ENCODE measurements around the gene GHR. TPM values are rescaled to one million over a fixed set of nuclear protein-coding genes. Genes with fewer than 3 reads are reported as not detected.
"Not testable (repeated sequence)": the region's sequence is repeated elsewhere in the genome, so short reads cannot be mapped to it uniquely, and the experiment has no call there.

Gene GHR
- total RNA-seq, 1 donor from 2014 or later, result 6.4 TPM

DNA sequence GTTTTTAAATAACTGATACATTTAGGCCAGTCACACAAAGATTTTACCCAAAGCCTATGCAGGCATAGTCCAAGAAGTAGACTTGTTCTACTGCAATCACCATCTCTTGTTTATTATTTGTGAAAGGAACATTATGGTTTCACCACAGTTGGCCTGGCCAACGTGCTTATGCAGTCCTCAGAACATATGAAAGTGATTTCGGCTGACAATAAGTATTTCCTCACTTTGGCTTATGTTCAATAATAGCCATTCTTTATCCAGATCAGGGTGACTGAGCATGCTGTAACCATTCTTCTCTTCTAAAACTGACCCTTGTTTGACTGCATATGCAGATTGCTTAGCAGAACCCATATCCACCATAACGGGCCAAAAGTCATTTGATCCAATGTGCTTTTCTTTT, 256.8 kb downstream of the GHR start:
- Histone ChIP-seq H3K9me3 (peaks cover 0 to 7% of the 10 kb centered on the region in 2 donors), H3K4me1 (no peaks in the 10 kb centered on the region), H3K27ac (no peak overlapping the region), H3K27me3 (no peaks in the 10 kb centered on the region), H3K36me3 (no peaks in the 10 kb centered on the region), H3K4me3 (no peak overlapping the region)
- no peak for DNase-seq (ENCODE audit: low spot score in 2 of 2)
- intact Hi-C loops (cut with DNase I), result no loop called here
- TF ChIP-seq, protein P1, sequence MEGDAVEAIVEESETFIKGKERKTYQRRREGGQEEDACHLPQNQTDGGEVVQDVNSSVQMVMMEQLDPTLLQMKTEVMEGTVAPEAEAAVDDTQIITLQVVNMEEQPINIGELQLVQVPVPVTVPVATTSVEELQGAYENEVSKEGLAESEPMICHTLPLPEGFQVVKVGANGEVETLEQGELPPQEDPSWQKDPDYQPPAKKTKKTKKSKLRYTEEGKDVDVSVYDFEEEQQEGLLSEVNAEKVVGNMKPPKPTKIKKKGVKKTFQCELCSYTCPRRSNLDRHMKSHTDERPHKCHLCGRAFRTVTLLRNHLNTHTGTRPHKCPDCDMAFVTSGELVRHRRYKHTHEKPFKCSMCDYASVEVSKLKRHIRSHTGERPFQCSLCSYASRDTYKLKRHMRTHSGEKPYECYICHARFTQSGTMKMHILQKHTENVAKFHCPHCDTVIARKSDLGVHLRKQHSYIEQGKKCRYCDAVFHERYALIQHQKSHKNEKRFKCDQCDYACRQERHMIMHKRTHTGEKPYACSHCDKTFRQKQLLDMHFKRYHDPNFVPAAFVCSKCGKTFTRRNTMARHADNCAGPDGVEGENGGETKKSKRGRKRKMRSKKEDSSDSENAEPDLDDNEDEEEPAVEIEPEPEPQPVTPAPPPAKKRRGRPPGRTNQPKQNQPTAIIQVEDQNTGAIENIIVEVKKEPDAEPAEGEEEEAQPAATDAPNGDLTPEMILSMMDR (IDR thresholded peaks at IDR 0.05), result no peak

DNA sequence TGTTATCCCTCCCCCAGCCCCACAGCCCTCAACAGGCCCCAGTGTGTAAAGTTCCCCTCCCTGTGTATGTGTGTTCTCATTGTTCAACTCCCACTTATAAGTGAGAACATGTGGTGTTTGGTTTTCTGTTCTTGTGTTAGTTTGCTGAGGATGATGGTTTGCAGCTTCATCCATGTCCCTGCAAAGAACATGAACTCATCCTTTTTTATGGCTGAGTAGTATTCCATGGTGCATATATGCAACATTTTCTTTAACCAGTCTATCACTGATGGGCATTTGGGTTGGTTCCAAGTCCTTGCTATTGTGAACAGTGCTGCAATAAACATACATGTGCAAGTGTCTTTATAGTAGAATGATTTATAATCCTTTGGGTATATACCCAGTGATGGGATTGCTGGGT, 261.8 kb downstream of the GHR start:
- H3K4me1 ChIP-seq; H3K4me3 ChIP-seq; intact Hi-C loops (cut with DNase I); H3K27me3 ChIP-seq; H3K27ac ChIP-seq; DNase-seq (ENCODE audit: low spot score in 2 of 2); H3K36me3 ChIP-seq: not testable (repeated sequence)
- peaks cover 0 to 17% of the 10 kb centered on the region in 2 donors for H3K9me3 ChIP-seq

DNA sequence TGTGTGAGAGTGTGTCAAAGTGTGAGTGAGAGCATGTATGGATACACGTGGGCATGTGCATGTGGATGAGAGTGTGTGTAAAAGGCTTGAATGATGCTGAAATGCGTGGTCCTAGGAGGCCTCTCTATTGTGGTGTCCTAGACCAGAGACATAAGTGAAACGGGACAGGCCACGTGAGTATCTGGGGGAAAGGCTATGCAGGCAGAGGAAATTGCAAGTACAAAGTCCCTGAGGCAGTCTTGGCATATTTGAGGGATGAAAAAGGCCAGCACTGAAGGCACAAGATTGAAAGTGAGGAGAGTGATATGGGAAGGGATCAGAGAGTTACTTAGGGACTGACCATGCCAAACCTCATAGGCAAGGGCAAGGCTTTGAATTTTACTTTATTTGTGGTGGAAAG, 266.2 kb downstream of the GHR start:
- intact Hi-C loops (cut with DNase I), result no loop called here
- no peak for DNase-seq (ENCODE audit: low spot score in 2 of 2)
- Histone ChIP-seq H3K9me3 (peaks cover 0 to 11% of the 10 kb centered on the region in 2 donors), H3K27ac (no peak overlapping the region), H3K4me3 (no peak overlapping the region), H3K4me1 (no peaks in the 10 kb centered on the region), H3K36me3 (no peaks in the 10 kb centered on the region), H3K27me3 (no peaks in the 10 kb centered on the region)
- TF ChIP-seq, protein P1 (IDR thresholded peaks at IDR 0.05), result no peak

DNA sequence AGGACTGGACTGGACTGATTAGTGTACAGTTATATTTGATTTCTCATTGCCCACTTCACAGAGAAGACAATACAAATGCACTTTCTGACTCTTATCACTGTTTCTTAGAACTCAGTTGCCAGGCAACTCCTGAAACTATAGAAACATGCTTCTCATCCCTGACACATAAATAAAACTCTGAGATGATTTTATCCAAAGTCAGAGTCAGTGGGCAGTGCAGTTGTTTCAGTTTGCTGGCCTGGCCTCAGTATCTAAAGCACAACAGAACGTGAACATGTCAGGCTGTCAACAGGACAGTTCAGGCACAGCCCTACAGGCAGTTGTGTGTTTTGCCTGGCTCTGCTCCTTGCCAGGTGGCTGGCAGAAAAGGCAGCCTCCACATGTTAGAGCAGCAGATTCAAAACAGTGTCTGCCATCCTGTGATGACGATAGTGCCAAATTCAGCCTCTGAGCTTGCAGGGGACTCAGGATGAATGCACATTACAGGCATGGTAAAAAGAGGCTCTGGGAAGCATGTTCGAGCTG, 268.2 kb downstream of the GHR start:
- no peaks in the 10 kb centered on the region for H3K36me3 ChIP-seq
- TF ChIP-seq, protein P1 (IDR thresholded peaks at IDR 0.05), result no peak
- H3K27me3 ChIP-seq, result no peaks in the 10 kb centered on the region
- H3K4me1 ChIP-seq, result no peaks in the 10 kb centered on the region
- H3K4me3 ChIP-seq, result no peak overlapping the region
- H3K9me3 ChIP-seq, result peaks cover 0 to under 1% of the 10 kb centered on the region in 2 donors
- intact Hi-C loops (cut with DNase I), result no loop called here
- no peak for DNase-seq (ENCODE audit: low spot score in 2 of 2)
- no peak overlapping the region for H3K27ac ChIP-seq

DNA sequence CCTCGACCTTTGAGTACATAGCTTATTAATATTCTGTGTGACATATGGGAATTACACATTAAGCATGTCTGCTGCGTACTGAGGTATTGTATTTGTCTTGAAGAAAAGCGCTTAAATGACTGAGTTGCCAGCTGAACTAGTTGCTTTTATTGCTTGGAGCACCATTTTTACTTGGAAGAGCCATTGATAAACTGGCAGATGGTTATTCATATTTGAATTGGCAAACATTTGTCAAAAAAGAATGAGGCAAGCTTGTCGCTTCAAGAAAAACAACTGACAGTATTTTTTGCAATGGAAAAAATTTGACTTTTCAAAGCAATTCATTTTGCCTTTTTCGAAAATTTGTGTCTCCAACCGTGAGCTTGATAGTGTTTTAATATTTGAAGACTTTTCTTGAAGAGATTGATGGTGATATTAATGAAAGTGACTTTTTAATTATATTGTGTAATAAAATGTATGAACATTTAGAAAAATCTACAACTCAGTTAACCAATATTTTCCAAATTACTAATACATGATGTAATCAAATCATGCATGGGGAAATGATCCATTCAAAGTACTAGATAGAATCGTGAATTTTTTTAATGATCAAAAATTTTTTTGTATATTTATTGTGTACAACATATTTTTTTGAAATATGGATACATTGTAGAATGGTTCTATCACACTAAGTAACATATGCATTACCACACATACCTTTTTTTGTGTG, 278.3 kb downstream of the GHR start:
- intact Hi-C loops (cut with DNase I), result no loop called here
- no peak overlapping the region for H3K4me3 ChIP-seq
- H3K4me1 ChIP-seq, result no peaks in the 10 kb centered on the region
- H3K27ac ChIP-seq, result no peak overlapping the region
- H3K36me3 ChIP-seq, result peaks cover 0 to 10% of the 10 kb centered on the region in 2 donors
- no peak for DNase-seq (ENCODE audit: low spot score in 2 of 2)
- no peaks in the 10 kb centered on the region for H3K27me3 ChIP-seq
- TF ChIP-seq, protein P1 (IDR thresholded peaks at IDR 0.05), result no peak
- peaks cover 5 to 28% of the 10 kb centered on the region in 2 donors for H3K9me3 ChIP-seq

DNA sequence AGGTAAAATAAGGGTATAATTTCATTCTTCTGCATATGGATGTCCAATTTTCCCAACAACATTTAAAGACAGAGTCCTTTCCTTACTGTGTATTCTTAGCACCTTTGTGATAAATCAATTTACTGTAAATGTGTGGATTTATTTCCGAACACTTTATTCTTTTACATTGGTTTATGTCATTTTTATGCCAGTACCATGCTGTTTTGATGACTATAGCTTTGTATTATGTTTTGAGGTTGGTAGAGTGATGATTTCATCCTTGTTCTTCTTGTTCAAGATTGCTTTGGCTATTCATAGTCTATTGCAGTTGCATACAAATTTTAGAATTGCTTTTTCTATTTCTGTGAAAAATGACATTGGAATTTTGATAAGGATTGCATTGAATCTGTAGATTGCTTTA, 280.0 kb downstream of the GHR start:
- Histone ChIP-seq H3K27me3 (no peaks in the 10 kb centered on the region), H3K27ac (no peak overlapping the region), H3K4me3 (no peak overlapping the region), H3K36me3 (peaks cover 0 to 10% of the 10 kb centered on the region in 2 donors), H3K9me3 (peaks cover 5 to 30% of the 10 kb centered on the region in 2 donors), H3K4me1 (no peaks in the 10 kb centered on the region)
- no peak for DNase-seq (ENCODE audit: low spot score in 2 of 2)
- intact Hi-C loops (cut with DNase I), result no loop called here
- TF ChIP-seq, protein P1 (IDR thresholded peaks at IDR 0.05), result no peak

Data from ascending aorta (tissue), 2 donors.